Osteocyte (in vitro differentiated cells): ENCODE measurements around the gene SLC27A5. TPM values are rescaled to one million over a fixed set of nuclear protein-coding genes. Genes with fewer than 3 reads are reported as not detected.
"Not testable (repeated sequence)": the region's sequence is repeated elsewhere in the genome, so short reads cannot be mapped to it uniquely, and the experiment has no call there.

Experiments used
- DNase-seq: peaks from one replicate; pipeline ENCODE4 v3.0.0; 2021; ENCODE audit warnings: mixed read lengths; ENCODE audit not compliant: unreplicated experiment; ENCODE audit errors: extremely low spot score
- H3K27ac Mint-ChIP-seq: one replicate; pipeline ENCODE4 v1.8.0; 2021; ENCODE audit warnings: mild to moderate bottlenecking, mixed read lengths; ENCODE audit not compliant: unreplicated experiment
- H3K27me3 Mint-ChIP-seq: one replicate; pipeline ENCODE4 v1.8.0; 2021; ENCODE audit warnings: mixed read lengths; ENCODE audit not compliant: unreplicated experiment
- H3K36me3 Mint-ChIP-seq: one replicate; pipeline ENCODE4 v1.8.0; 2021; ENCODE audit warnings: mixed read lengths; ENCODE audit not compliant: unreplicated experiment
- H3K4me1 Mint-ChIP-seq: one replicate; pipeline ENCODE4 v1.8.0; 2021; ENCODE audit warnings: mixed read lengths; ENCODE audit not compliant: unreplicated experiment
- H3K4me3 Mint-ChIP-seq: one replicate; pipeline ENCODE4 v1.8.0; 2021; ENCODE audit warnings: mild to moderate bottlenecking, moderate library complexity, mixed read lengths; ENCODE audit not compliant: unreplicated experiment
- H3K9me3 Mint-ChIP-seq: one replicate; pipeline ENCODE4 v1.8.0; 2021; ENCODE audit warnings: mixed read lengths; ENCODE audit not compliant: unreplicated experiment
- CTCF ChIP-seq: fragments of 200-600 bp; sonication (generic); IDR thresholded peaks from 2 replicates; pipeline ENCODE4 v1.5.0; 2021; ENCODE audit warnings: antibody characterized with exemption, mild to moderate bottlenecking, moderate library complexity
- total RNA-seq: library from RNA; stranded (reverse); gene quantifications from 2 replicates; pipeline ENCODE4 v1.2.1, GENCODE V29; 2021

Gene SLC27A5
- total RNA-seq, 1 donor from 2014 or later, result 7.5 TPM

GRCh38 chr19:58471736-58472135, 40.1 kb downstream of the SLC27A5 start:
- Mint-ChIP-seq H3K4me3 (no peak overlapping the region), H3K27me3 (no peaks in the 10 kb centered on the region), H3K4me1 (peaks cover 30% of the 10 kb centered on the region), H3K36me3 (peaks cover 11% of the 10 kb centered on the region), H3K9me3 (no peaks in the 10 kb centered on the region), H3K27ac (no peak overlapping the region)
- DNase-seq, result no peak
- TF ChIP-seq CTCF, result no peak

DNA sequence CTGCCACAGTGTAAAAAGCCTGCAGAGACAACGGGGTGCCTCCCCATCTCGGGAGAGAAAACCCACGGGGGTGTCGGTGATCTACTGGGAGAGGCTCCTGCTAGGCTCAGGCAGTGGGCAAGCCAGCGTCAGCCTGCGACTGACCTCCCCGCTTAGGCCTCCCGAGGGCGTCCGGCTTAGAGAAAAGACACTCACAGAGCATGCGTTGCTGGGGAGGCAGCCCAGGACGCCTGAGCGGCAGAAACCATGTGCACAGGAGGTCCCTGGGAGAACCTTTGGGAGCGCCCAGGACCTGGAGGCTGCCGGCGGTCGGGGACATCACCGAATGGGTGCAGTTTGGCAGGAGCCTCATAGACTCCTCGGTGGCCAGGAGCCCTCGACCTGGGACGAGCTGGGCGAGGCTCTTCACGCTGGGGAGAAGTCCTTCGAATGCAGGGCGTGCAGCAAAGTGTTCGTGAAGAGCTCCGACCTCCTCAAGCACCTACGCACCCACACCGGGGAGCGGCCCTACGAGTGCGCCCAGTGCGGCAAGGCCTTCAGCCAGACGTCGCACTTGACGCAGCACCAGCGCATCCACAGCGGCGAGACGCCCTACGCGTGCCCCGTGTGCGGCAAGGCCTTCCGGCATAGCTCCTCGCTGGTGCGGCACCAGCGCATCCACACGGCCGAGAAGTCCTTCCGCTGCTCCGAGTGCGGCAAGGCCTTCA, 40.8 kb downstream of the SLC27A5 start:
- H3K27me3 Mint-ChIP-seq, H3K27ac Mint-ChIP-seq, DNase-seq, H3K9me3 Mint-ChIP-seq, H3K4me3 Mint-ChIP-seq: not testable (repeated sequence)
- H3K36me3 Mint-ChIP-seq, result peaks cover 11% of the 10 kb centered on the region
- peaks cover 28% of the 10 kb centered on the region for H3K4me1 Mint-ChIP-seq

DNA sequence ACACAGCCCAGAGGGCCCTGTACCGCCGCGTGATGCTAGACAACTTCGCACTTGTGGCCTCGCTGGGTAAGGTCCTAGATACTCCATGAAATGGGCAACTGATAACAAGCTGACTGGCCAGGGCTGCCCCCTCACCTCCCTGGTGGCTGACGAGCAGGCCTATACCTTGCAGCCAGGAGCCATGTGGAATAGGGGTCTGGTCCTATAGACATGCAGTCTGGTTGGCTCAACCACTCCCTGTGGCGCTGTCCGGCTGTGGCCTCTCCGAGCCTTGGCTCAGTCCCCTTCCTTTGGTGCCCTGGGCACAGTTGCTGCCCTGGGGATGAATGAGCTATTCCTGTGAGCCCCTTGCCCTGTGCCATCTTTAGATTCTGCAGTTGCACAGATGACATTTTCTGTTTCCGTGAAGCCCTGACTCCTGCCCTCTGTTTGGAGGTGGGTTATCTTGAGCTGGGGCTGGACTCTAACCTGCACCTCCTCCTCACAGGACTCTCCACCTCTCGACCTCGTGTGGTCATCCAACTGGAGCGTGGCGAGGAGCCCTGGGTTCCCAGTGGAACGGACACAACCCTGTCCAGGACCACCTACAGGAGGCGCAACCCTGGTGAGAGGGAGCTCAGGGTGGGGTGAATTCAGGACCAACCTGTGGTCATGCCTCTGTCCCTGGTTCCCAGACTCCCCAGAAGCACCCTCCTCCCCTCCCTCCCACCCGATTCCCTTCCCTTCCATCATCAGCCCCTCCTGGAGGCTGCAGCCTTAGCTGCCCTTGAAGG, 42.4 kb downstream of the SLC27A5 start:
- no peaks in the 10 kb centered on the region for H3K27me3 Mint-ChIP-seq
- H3K36me3 Mint-ChIP-seq, result peaks cover 11% of the 10 kb centered on the region
- H3K27ac Mint-ChIP-seq, result no peak overlapping the region
- peak overlapping the region; percentile 80 for H3K4me3 Mint-ChIP-seq
- no peaks in the 10 kb centered on the region for H3K9me3 Mint-ChIP-seq
- no peak for DNase-seq
- H3K4me1 Mint-ChIP-seq, result peaks cover 19% of the 10 kb centered on the region
- no peak for TF ChIP-seq CTCF

- Mint-ChIP-seq H3K36me3 (peaks cover 11% of the 10 kb centered on the region), H3K27me3 (no peaks in the 10 kb centered on the region), H3K4me3 (peak overlapping the region; percentile 80), H3K4me1 (peaks cover 16% of the 10 kb centered on the region), H3K27ac (peak overlapping the region; percentile 50), H3K9me3 (no peaks in the 10 kb centered on the region)
- no peak for TF ChIP-seq CTCF
- no peak for DNase-seq
Measured at GRCh38 chr19:58468216-58468839, 43.5 kb downstream of the SLC27A5 start.

DNA sequence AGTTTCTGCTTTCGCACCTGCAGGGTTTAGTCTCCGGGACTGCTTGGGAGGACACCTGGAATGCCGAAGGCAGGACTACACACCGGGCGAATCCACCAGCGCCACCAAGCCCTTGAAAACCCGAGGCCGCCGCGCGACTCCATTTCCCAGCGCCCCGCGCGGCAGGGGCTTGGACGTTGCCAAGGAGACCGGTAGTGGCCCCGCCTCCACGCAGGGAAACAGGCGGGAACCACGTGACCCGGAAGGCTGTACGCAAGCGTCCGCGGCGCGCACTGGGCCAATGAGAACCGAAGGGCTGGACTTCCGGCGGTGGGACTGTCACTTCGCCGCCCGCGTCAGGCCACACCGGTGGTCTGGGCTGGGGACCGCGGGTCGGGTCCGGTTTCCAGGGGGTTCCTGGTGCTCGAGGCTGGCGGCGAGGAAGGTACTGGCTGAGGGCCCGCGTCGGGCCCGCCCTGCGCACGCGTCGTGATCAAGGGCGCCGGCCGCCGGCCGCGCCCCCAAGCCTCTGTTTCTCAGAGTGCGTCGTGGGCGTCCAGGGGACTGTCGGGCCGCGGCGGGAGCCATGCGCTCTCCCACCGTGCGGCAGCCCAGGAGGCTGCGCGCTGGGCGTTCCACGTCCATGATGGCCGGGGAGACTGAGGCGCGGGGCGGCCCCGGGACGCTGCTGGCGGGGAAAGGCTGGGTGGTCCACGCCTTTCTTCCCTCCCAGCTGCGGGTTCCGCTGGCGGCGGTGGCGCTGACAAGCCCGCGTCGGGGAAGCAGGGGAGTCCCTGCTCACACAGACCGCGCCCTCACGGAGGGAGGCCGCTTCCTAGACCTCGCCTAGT, 44.8 kb downstream of the SLC27A5 start, which contains the start of gene ZNF324:
Gene ZNF324 (plus strand): TSS at position 321 of the 830 bp plus-strand sequence. CDS start 2,106 bp downstream, outside the sequence.
- peaks cover 16% of the 10 kb centered on the region for H3K4me1 Mint-ChIP-seq
- TF ChIP-seq CTCF, result no peak

More for the DNA sequence above, 44.8 kb downstream of the SLC27A5 start, which contains the start of gene ZNF324:
- H3K36me3 Mint-ChIP-seq, result peaks cover 4% of the 10 kb centered on the region
- H3K27ac Mint-ChIP-seq, result peak within 1 kb of the TSS; percentile 57
- H3K27me3 Mint-ChIP-seq, result no peaks in the 10 kb centered on the region
- peak; percentile 98 for DNase-seq
- no peaks in the 10 kb centered on the region for H3K9me3 Mint-ChIP-seq
- H3K4me3 Mint-ChIP-seq, result peak within 1 kb of the TSS; percentile 80
